Neural cell (in vitro differentiated cells): ENCODE measurements around the gene CFAP61. TPM values are rescaled to one million over a fixed set of nuclear protein-coding genes. Genes with fewer than 3 reads are reported as not detected.

ENCODE experiments used
- H2AFZ ChIP-seq: fragments of 200-600, 300-800 bp; sonication (generic), shearing (Covaris generic); 2 replicates; pipeline ENCODE4 v1.6.0; 2014; ENCODE audit warnings: low read depth, mild to moderate bottlenecking, antibody characterized with exemption, low read length, moderate library complexity
- H3F3A ChIP-seq: fragments of 200-600 bp; shearing (Covaris generic); 2 replicates; pipeline ENCODE4 v1.6.1; 2016; ENCODE audit warnings: mild to moderate bottlenecking, moderate library complexity, mixed read lengths, antibody characterized with exemption, low read length; ENCODE audit not compliant: insufficient read depth, poor library complexity, severe bottlenecking
- H3K27ac ChIP-seq: fragments of 200-600, 300-800 bp; sonication (generic), shearing (Covaris generic); 2 replicates; pipeline ENCODE4 v1.5.1; 2014; ENCODE audit warnings: mild to moderate bottlenecking, low read length, moderate library complexity
- H3K27me3 ChIP-seq: fragments of 300-800, 200-600 bp; sonication (generic), shearing (Covaris generic); 2 replicates; pipeline ENCODE4 v1.6.0; 2014; ENCODE audit warnings: mild to moderate bottlenecking, low read depth, low read length, moderate library complexity; ENCODE audit not compliant: insufficient read depth
- H3K36me3 ChIP-seq: fragments of 300-800, 200-600 bp; sonication (generic), shearing (Covaris generic); 2 replicates; pipeline ENCODE4 v1.5.1; 2014; ENCODE audit warnings: mild to moderate bottlenecking, antibody characterized with exemption, low read length, moderate library complexity; ENCODE audit not compliant: insufficient read depth
- H3K4me2 ChIP-seq: fragments of 300-800, 200-600 bp; sonication (generic), shearing (Covaris generic); 2 replicates; pipeline ENCODE4 v1.6.0; 2014; ENCODE audit warnings: mild to moderate bottlenecking, low read length
- H3K4me3 ChIP-seq: fragments of 300-800, 200-600 bp; sonication (generic), shearing (Covaris generic); 2 replicates; pipeline ENCODE4 v1.5.1; 2014; ENCODE audit warnings: mild to moderate bottlenecking, low read length, moderate library complexity
- H3K79me2 ChIP-seq: fragments of 200-600 bp; shearing (Covaris generic); replicated peaks from 2 replicates; pipeline ENCODE4 v1.6.0; 2014; ENCODE audit warnings: mild to moderate bottlenecking, low read length, moderate library complexity; ENCODE audit not compliant: insufficient read depth
- H3K9ac ChIP-seq: fragments of 300-800, 200-600 bp; sonication (generic), shearing (Covaris generic); 2 replicates; pipeline ENCODE4 v1.6.1; 2016; ENCODE audit warnings: mild to moderate bottlenecking, low read length, mixed read lengths
- H3K9me2 ChIP-seq: fragments of 200-600 bp; shearing (Covaris generic); 2 replicates; pipeline ENCODE4 v1.6.1; 2016; ENCODE audit warnings: mild to moderate bottlenecking, low read length, mixed read lengths; ENCODE audit not compliant: insufficient read depth
- H3K9me3 ChIP-seq: fragments of 200-600, 300-800 bp; sonication (generic), shearing (Covaris generic); 2 replicates; pipeline ENCODE4 v1.6.1; 2016; ENCODE audit warnings: mild to moderate bottlenecking, mixed run types, low read length, moderate library complexity, mixed read lengths
- H4K20me1 ChIP-seq: fragments of 200-600 bp; shearing (Covaris generic); 2 replicates; pipeline ENCODE4 v1.6.1; 2016; ENCODE audit warnings: mild to moderate bottlenecking, mixed run types; ENCODE audit not compliant: insufficient read depth
- EP300 ChIP-seq: fragments of 450-650 bp; conservative IDR thresholded peaks from 2 replicates; pipeline ENCODE4 v1.6.1; 2014; ENCODE audit warnings: antibody characterized with exemption, mild to moderate bottlenecking, moderate library complexity; ENCODE audit not compliant: poor library complexity, severe bottlenecking
- EZH2 ChIP-seq: fragments of 200-600, 300-800 bp; shearing (Covaris generic), sonication (generic); IDR thresholded peaks from 2 replicates; pipeline ENCODE4 v1.6.1; 2014; ENCODE audit warnings: antibody characterized with exemption, low read length, borderline replicate concordance, mild to moderate bottlenecking; ENCODE audit not compliant: insufficient read depth, poor library complexity, severe bottlenecking
- MXI1 ChIP-seq: fragments of 450-650 bp; conservative IDR thresholded peaks from 2 replicates; pipeline ENCODE4 v1.6.1; 2014; ENCODE audit warnings: antibody characterized with exemption, mild to moderate bottlenecking; ENCODE audit not compliant: poor library complexity, severe bottlenecking
- POLR2AphosphoS5 ChIP-seq: IDR thresholded peaks from 2 replicates; pipeline ENCODE4 v1.6.1; 2012
- RAD21 ChIP-seq: fragments of 450-650 bp; conservative IDR thresholded peaks from 2 replicates; pipeline ENCODE4 v1.6.1; 2014; ENCODE audit warnings: antibody characterized with exemption, mild to moderate bottlenecking, moderate library complexity
- SMC3 ChIP-seq: fragments of 450-650 bp; conservative IDR thresholded peaks from 2 replicates; pipeline ENCODE4 v1.6.1; 2014; ENCODE audit warnings: antibody characterized with exemption, mild to moderate bottlenecking, moderate library complexity; ENCODE audit not compliant: poor library complexity
- TAF1 ChIP-seq: IDR thresholded peaks from 2 replicates; pipeline ENCODE4 v1.6.1; 2012; ENCODE audit warnings: low read depth
- polyA plus RNA-seq: library from polyadenylated mRNA; depleted of rRNA; stranded (reverse); fragments of >200 nt; gene quantifications from 2 replicates; pipeline ENCODE4 v1.2.3, GENCODE V29; 2014
- TF ChIP-seq, protein P1 (sequence below): IDR thresholded peaks from 2 replicates; pipeline ENCODE4 v1.6.1; 2012; ENCODE audit warnings: borderline replicate concordance
- TF ChIP-seq, protein P2 (sequence below): fragments of 450-650 bp; IDR thresholded peaks from 2 replicates; pipeline ENCODE4 v1.5.1; 2014; ENCODE audit warnings: antibody characterized with exemption, mild to moderate bottlenecking, moderate library complexity; ENCODE audit not compliant: poor library complexity, severe bottlenecking

CFAP61 gene
- polyA plus RNA-seq, 1 donor from 2014 or later, result 0.42 TPM

DNA sequence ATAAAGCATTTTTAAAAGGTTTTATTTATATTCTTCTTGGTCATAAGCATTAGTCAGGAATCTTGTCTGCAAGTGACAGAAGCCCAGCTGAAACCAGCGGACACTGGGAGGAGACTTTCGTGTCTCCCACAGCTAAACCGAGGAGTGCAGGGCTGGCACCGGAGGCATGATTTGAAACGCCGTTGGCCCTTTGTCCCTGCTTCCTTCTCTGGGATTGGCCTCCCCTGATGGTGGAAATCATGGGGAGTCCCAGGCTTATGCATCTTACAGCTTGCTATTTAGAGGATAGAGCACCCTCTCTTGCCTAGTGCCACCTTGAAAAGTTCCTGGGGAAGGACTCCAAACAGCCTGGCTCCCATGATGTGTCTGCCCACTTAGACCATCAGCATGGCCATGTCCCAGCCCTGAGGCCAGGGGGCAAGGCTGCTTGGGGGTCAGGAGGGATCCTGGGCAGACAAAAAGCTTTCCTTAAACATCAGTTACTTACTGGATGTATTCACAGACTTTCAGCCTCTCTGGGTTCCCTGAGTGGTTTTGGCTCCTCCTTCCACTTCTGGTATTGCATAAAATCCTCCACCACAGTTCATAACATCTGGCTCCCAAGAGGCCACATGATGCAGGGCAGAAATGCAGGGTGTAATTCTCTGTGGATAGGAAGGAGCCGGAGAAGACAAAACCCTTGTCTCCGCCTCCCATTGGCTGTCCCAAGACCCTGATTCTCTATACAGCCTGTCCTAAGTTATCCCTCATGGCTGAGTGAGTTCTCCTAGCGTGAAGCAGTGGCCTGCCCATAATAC, 266.2 kb downstream of the CFAP61 start (continued):
- TF ChIP-seq, protein P1, sequence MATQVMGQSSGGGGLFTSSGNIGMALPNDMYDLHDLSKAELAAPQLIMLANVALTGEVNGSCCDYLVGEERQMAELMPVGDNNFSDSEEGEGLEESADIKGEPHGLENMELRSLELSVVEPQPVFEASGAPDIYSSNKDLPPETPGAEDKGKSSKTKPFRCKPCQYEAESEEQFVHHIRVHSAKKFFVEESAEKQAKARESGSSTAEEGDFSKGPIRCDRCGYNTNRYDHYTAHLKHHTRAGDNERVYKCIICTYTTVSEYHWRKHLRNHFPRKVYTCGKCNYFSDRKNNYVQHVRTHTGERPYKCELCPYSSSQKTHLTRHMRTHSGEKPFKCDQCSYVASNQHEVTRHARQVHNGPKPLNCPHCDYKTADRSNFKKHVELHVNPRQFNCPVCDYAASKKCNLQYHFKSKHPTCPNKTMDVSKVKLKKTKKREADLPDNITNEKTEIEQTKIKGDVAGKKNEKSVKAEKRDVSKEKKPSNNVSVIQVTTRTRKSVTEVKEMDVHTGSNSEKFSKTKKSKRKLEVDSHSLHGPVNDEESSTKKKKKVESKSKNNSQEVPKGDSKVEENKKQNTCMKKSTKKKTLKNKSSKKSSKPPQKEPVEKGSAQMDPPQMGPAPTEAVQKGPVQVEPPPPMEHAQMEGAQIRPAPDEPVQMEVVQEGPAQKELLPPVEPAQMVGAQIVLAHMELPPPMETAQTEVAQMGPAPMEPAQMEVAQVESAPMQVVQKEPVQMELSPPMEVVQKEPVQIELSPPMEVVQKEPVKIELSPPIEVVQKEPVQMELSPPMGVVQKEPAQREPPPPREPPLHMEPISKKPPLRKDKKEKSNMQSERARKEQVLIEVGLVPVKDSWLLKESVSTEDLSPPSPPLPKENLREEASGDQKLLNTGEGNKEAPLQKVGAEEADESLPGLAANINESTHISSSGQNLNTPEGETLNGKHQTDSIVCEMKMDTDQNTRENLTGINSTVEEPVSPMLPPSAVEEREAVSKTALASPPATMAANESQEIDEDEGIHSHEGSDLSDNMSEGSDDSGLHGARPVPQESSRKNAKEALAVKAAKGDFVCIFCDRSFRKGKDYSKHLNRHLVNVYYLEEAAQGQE, result no peak

DNA sequence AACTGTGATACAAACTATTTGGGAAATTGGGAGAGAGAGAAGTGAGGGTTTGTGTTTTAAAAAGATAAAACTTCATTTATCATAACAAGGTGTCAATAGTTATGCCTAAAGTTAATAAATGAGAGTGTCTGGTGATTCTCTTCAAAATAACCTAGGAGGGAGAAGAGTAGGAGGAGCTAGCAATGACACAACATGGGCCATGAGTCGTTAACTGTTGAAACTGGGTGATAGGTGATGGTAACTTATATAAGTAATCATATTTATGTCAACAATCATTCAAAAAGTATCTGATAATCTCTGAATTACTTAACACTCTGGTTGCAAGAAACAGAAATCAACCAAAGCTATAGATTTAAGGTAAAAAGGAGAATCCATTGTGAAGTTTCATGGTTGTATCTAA, 268.8 kb downstream of the CFAP61 start:
- Histone ChIP-seq H3K27me3 (no peaks in the 10 kb centered on the region), H3K27ac (no peak overlapping the region), H4K20me1 (no peaks in the 10 kb centered on the region), H3K36me3 (no peaks in the 10 kb centered on the region), H3K4me2 (no peak overlapping the region), H3K9me2 (no peaks in the 10 kb centered on the region), H2AFZ (no peak overlapping the region), H3F3A (no peaks in the 10 kb centered on the region), H3K9me3 (no peaks in the 10 kb centered on the region), H3K4me3 (no peak overlapping the region), H3K79me2 (no peaks in the 10 kb centered on the region), H3K9ac (no peak overlapping the region)
- TF ChIP-seq SMC3 (no peak), MXI1 (no peak), TAF1 (no peak), EP300 (no peak), POLR2AphosphoS5 (no peak), EZH2 (no peak), RAD21 (no peak)
- TF ChIP-seq, protein P1, result no peak
- TF ChIP-seq, protein P2, sequence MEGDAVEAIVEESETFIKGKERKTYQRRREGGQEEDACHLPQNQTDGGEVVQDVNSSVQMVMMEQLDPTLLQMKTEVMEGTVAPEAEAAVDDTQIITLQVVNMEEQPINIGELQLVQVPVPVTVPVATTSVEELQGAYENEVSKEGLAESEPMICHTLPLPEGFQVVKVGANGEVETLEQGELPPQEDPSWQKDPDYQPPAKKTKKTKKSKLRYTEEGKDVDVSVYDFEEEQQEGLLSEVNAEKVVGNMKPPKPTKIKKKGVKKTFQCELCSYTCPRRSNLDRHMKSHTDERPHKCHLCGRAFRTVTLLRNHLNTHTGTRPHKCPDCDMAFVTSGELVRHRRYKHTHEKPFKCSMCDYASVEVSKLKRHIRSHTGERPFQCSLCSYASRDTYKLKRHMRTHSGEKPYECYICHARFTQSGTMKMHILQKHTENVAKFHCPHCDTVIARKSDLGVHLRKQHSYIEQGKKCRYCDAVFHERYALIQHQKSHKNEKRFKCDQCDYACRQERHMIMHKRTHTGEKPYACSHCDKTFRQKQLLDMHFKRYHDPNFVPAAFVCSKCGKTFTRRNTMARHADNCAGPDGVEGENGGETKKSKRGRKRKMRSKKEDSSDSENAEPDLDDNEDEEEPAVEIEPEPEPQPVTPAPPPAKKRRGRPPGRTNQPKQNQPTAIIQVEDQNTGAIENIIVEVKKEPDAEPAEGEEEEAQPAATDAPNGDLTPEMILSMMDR, result no peak
